Measurements from ENCODE around the gene AKNA.

DNA sequence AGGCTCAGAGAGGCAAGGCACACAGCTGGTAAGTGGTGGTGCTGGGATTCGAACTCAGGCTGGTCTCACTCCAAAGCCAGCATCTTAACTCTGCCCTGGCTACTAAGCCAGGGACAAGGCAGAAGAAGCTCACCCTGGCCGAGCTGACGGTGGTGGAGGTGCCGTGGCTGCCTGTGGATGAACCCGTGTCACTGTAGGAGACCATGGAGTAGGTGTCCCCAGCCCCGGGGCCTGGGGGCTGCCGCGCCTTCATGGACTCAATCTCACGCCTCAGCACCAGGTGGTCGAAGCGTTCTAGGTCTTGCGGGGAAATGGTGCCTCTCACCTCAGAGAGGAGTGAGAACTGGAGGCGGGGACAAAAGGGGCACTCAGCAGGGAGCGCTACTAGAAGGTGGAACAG, 35.4 kb upstream of the AKNA start:
- TF ChIP-seq, protein P1, sequence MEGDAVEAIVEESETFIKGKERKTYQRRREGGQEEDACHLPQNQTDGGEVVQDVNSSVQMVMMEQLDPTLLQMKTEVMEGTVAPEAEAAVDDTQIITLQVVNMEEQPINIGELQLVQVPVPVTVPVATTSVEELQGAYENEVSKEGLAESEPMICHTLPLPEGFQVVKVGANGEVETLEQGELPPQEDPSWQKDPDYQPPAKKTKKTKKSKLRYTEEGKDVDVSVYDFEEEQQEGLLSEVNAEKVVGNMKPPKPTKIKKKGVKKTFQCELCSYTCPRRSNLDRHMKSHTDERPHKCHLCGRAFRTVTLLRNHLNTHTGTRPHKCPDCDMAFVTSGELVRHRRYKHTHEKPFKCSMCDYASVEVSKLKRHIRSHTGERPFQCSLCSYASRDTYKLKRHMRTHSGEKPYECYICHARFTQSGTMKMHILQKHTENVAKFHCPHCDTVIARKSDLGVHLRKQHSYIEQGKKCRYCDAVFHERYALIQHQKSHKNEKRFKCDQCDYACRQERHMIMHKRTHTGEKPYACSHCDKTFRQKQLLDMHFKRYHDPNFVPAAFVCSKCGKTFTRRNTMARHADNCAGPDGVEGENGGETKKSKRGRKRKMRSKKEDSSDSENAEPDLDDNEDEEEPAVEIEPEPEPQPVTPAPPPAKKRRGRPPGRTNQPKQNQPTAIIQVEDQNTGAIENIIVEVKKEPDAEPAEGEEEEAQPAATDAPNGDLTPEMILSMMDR (IDR thresholded peaks at IDR 0.05; ENCODE audit: insufficient read depth, low read depth, low read length): no peak
- no peak for TF ChIP-seq EZH2 (IDR thresholded peaks at IDR 0.05; ENCODE audit: insufficient read depth, low read length)
